HG03442 (cell line): ENCODE data around the gene CACNA2D2.

Experiments
- ATAC-seq: cut with Tn5 transposase; IDR thresholded peaks from one replicate; pipeline ENCODE4 v1.9.1; 2021; ENCODE audit warnings: mild to moderate bottlenecking, moderate library complexity; ENCODE audit not compliant: unreplicated experiment

Gene CACNA2D2

DNA sequence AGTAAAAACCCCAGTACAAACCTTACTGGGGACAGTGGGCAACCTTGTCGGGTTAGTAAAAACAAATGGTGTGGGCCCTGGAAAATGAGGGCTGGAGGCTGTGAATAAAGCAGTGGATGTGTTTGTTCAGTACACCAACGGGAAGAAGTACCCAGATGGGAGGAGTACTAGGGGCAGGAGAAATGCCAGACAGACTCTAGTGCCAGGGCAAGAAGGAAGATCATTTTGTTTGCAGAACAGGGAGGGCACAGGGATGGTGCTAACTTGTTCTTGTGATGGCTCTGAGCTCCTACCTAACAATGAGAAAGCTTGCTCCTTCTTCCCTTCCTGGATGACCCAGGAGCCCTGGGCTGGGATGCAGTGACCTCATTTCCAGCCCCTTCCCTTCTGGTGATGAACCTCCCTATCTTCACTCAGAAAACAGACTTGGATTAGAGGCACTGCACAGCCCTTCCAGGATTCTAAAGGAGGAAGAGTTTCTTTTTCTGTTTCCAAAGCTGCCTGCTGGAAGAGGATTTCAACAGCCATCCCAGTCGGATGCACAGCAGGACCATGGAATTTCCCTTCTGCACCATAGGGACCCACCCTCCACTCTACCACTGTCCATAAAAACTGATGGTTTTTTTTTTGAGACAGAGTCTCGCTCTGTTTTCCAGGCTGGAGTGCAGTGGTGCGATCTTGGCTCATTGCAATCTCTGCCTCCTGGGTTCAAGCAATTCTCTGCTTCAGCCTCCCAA, 168.9 kb downstream of the CACNA2D2 start:
- no peak for ATAC-seq

DNA sequence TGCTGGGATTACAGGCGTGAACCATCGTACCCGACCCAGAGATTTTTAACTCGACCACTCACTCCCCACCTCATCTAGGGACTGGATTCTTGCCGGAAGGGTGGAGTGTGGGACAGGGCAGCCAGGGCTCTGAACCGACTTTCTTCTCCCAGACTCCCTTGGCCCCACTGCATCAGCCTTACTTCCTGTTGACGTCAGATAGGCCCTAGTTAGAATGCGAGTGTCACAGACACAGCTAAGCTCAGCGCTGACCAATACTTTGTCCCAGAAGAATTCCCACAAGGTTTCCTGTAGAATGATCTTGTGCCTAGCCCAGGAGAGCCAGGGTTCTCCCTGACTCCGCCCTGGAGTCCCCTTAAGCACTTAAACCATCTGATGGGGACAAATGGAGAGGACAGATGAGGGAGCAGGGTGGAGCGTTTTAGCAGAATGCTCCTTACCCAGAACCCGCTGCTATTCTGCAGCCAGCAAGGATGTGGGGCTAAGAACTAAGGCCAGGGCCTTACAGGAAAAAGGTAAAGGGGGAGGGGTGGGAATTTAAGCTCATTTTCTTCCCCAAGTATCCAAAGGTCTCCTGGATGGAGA, 169.6 kb downstream of the CACNA2D2 start:
- ATAC-seq, result no peak

DNA sequence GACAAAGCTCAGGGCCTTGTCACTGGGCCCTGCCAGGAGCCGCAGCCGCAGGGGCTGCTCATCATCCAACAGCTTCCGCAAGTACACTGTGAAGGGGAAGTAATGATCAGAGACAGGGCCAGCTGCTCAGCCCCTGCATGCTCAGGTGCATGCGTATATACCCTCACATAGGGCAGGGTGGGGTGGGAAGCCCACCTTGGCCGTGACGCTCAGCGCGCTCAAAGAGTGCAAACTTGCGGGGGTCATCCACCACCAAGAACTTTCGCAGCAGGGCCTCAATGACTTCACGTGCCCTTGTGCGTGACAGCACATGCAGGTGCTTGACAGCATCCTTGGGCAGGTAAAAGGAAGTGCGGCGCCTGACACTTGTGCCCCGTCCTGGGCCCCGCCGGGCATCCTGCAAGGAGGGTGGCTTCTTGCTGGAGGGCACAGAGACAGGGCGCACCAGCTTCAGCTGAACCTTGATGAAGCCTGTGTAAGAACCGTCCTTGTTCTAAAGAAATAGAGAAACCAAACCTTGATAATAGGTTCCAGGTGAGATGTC, 172.0 kb downstream of the CACNA2D2 start:
- ATAC-seq, result no peak

DNA sequence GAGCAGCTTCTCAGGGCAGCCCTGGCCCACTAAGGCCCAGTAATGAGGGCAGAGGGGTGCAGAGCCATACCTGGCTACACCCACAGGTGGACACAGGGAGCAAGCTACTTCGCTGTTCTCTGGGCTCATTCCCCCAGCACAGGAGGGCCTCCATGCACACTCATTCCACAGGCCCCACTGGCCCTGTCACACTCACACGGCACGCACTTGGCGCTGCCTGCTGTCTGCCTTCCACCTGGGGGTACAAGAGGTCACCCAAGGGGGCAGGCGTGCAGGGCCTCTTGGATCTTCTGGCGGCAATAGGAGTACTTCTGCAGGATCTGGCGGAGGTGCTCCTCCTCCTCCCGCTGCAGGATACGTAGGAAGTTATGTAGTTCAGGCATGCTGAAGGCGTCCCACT, 173.1 kb downstream of the CACNA2D2 start:
- ATAC-seq, result no peak

DNA sequence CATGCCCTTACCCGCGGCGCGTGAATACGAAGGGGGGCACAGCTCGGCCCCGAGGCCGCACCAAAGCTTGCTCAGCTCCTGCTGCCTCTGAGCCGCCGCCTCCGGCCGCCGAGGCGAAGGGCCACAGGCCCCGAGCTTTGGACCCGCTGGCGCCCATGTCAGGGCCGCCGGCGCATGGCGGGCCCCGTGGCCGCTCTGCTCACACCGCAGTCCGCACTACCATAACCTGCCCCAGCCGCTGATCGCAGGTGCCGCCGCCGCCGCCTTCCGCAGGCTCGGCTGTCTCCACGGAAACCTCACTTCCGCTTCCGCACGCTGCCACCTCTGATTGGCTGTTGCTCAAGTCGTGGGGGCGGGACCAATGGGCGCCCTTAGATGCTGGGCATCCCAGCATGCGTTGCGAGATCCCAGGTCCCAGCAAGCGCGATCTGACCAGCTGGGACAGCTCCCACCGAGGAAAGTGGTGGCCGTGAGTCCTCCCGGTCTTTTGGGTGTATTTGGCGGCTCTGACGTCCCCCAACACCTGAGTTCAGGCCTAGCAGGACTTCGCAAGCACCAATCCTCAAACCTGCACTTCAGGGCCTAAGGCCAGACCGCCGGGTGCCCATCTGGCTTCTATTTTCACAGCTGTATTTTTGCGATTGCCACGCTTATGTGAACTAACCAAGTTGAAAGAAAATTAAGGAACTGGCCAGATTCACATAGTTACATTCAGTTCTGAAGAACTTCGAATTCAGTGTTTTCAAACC, 175.3 kb downstream of the CACNA2D2 start, which contains the start of gene TUSC2:
Gene TUSC2 (minus strand): TSS at position 281 of the 749 bp plus-strand sequence. CDS start 124 bp downstream, at position 157.
- ATAC-seq, result peak; percentile 87

DNA sequence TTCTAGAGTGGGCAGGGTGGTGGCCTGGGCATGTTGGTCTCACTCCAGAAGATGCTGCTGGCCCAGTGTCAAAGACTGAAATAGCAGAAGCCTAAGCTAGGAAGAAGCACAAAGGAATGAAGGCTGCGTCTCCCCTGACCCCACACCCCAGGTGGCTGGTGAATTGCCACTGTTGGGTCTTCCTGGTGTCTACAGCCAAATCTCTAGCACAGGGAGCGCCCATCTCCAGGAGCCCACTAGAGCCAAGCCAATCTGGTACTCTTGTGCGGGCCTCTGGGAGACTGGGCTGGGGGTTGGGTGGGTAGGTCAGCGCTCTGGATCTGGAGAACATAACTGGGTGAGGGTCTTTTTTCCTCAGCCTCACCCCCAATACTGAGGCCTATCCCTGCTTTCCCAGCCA, 176.3 kb downstream of the CACNA2D2 start:
- no peak for ATAC-seq

DNA sequence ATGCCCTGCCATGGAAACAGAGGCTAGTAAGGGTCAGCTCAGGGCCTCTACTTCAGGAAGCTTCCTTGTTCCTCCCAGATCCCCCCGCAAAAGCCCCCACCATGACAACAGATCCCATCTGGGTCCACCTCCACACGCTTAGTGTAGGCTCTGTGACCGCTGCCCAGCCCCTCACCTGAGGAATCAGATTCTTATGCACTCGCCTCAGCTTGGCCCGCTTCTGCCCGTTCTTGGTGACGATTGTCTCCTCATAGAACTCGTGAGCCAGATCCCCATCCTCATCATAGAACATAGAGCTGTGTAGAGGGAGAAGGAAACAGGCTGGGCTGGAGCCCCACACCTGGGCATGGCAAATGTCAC, 177.3 kb downstream of the CACNA2D2 start:
- no peak for ATAC-seq

DNA sequence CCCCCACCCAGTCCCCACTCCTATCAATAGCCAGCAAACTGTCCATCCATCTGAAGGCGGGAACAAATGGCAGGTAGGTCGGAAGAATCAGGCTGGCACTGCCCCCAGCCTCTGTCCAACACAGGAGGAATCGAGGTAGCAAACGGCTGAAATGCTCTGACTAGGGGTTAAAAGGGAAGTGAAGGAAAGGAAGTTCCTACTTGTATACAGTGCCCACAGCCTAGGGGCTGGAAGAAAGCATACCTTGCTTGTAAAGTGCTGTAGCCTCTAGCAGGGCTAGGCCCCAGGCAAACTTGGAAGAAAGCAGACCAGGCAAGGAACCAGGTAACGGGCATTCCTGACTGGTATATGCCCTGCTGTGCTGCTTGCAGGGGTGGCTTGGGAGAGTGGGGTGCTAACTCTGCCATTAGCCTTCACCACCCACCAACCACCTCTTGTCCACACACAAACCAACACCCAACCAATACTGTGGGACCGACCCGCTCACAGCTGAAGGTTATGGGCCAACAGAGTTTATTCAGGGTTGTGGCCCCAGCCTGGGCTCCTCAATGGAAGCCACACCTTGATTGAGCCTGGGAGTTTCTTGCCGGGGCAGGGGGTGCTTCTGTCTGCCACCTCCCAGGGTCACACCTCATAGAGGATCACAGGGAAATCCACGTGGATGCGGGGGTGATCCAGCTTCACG, 177.8 kb downstream of the CACNA2D2 start:
- ATAC-seq, result no peak

DNA sequence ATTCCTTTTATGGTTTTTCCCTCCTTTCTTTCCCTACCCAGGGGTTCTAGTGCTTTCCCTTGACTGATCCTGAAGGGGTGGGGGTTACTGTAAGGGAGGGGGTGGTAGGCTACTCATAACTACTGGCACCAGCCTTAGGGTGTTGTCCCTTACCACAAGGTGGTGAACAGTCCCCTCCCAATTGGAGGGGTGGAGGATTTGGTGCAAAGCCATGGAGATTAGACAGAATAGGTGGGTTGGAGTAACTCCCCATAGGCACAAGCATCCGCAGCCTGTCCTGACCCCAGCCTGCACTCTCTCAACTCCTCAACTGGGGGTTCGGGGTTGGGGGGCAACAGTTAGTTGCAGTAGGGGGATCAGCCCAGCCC, 178.3 kb downstream of the CACNA2D2 start:
- no peak for ATAC-seq

DNA sequence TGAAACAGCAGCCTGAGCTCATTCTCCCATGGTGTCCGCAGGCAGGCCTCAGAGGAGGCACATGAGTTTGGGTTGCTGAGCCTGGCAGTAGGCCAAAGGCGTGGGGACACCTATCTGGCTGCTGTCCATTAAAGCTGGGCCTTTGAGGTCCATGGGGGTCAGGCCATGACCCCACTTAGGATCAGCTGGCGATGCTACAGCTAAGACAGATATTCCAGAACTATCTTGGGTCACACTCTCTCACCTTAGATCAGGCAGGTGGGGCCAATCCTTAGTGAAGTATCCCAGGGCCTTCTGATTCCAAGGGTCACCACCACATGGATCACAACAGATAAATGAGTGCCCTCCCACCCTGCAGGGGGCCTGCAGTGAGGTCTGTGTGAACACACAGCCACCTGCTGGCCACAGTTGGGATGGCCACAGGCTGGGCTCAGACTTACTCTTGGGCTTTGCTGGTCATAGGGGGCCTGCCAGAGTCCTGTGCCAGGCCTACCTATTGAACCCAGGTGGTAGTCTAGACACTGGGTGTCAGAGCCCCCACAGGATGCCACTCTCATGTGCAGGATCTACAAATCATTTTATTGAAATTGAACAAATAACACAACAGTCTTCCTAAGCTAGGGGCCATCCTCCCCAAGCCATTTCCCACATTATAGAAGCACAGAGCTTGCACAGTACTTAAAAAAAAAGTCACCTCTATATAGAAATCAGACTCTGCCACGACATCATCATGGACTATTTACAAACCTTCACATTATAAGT, 178.9 kb downstream of the CACNA2D2 start:
- no peak for ATAC-seq

DNA sequence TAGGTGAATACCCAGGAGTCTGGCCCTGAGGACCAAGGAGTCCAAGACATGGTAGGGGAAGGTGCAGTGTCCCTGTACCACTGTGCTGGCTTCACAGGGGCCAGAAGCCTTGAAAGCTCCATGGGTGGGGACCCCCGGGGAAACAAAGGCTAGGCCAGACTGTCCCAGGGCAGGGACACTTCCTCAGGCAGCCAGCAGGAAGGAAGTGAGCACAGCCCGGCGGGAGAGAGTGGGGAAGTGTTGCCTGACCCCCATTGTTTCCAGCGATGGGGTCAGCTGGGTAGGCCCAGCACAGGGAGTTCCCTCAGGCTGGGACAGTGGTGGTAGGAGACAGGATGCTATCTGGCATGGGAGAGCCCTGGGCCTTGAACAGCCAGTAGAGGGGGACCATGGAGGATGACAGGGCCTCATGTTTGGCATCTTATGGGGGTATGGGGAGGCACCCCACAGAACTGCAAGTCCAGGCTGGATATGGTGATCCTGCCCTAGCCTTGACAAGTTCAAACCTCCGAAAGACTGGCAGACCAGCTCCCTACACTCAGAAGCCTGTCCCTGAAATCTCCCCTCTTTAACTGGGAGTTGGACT, 179.7 kb downstream of the CACNA2D2 start:
- no peak for ATAC-seq

DNA sequence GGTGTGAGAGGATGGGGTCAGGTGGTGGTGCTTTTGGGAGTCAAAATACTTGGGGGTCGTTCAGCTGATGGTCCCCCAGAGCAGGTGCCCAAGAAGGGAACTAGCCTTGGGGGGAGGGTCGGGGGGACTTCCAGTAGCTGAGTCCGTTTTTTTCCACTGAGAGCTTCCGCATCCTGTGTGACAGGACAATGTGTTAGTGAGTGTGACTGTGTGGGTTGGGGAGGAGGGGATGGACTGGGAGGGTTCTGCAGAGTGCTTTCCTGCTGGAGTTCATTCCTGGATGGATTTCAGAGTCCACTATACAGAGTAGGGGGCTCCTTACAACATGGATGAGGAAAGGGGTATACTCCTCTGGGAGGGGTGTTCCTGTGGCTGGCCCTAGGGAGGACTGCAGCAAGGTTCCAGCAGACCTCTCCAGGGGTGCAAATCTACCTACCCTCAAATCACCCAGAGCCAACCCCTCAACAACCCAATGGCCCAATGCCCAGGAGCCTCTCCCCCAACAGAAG, 180.3 kb downstream of the CACNA2D2 start:
- ATAC-seq, result no peak

DNA sequence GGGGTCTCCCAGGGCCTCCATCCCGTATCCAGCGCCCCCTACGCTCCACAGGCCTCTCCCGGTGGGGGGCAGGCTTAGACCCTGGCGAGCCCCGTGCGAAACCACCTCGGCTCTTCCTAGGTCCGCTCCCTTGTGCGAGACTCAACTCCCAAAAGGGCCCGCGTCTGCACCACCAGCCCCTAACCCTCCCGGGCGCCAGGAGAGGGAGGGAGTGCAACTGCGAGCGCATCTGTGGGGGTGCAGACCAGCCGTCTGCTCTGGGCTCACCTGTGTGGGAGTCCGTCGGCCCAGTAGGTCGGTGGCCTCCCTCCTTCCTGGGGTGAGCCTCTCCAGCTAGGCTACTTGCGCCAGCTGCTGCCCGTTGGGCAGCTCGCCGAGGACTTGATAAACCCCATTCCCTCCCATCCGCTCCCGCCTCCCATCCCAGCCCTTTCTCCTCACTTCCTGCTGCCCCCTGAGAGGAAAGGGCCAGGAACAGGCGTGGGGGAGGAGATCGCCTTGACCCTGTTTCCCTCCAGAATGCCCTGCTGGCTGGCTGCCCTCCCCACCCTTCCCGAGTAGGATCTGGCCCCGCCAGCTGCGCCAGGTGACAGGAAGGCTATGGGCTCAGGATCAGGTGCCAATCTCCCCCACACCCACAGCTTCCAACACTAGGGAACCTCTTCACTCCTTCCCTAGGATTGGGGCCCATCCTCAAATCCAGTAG, 180.9 kb downstream of the CACNA2D2 start, which contains the start of gene HYAL2:
Gene HYAL2 (minus strand): TSS at position 360 of the 706 bp plus-strand sequence. CDS start 2,256 bp downstream, outside the sequence.
- no peak for ATAC-seq

DNA sequence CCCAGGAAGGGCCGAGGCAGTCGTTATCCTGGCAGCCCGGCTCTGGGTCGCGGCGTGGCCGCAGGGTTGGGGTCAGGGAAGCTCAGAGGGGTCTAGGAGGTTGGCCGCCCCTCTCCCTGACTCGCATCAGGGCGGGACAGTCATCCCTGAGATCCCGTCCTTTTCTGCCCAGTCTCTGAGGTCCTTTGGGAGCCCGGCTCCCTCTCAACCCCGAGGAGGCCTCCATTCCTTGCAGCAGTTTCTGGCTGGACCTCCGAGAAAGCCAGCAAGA, 181.4 kb downstream of the CACNA2D2 start:
- no peak for ATAC-seq

DNA sequence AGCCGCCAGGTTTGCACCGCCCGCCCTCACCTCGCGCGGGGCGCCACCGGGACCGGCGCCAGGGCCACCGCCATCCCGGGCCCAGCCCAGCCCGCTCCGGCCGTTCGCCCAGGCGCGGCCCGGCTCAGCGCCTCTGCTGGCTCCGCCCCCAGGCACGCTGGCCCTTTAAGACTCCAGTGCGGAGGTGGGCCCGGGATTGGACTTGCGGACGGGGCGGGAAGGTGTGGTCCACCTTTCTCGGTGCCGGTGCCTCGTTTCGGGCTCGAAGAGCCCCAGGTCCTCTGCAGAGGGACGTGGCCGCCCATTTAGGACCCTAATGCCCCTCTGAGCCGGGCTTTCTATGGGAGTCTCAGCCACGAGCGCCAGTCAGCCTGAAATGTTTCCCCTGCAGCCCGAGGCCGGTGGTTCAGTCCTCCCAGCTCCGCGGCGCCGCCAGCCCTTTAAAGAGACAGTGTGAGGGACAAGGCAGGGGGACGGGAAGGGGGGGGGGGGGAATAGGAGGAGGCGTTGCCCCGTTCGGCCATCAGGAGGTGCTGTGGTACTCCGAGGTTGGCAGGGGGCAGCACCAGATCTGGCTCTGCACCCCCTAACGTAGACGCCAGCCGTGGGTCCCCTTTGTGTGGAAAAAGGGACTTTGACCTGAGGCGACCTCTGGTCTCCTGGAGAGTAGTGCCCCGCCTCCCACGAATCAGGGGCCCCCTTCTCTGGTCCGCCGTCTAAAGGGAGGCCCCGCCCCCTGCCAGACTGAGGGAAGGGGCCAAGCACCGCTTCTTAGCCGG, 181.9 kb downstream of the CACNA2D2 start:
- peak; percentile 75 for ATAC-seq

DNA sequence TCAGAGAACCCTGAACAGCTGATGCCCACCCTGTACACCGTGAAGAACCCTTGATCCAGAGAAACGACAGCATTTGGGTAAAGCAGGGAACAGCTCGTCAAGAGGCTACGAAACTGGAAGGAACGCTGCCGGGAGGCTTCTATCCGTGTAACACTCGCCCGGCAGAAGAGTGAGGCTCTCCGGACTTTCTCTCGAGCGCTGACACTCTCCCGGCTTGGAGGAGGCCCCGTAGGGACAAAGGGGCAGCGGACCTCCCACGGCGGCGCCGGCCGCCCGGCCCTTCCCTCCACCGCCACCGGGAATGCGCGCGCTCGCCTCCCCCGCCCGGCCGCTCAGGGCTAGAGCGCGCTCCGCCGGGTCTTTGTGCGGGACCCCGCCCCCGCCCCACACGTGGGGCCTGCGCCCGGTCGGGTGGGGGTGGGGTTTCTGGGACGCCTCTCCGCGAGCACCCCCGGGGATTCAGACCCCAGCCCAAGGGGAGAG, 182.5 kb downstream of the CACNA2D2 start:
- ATAC-seq, result peak; percentile 44

DNA sequence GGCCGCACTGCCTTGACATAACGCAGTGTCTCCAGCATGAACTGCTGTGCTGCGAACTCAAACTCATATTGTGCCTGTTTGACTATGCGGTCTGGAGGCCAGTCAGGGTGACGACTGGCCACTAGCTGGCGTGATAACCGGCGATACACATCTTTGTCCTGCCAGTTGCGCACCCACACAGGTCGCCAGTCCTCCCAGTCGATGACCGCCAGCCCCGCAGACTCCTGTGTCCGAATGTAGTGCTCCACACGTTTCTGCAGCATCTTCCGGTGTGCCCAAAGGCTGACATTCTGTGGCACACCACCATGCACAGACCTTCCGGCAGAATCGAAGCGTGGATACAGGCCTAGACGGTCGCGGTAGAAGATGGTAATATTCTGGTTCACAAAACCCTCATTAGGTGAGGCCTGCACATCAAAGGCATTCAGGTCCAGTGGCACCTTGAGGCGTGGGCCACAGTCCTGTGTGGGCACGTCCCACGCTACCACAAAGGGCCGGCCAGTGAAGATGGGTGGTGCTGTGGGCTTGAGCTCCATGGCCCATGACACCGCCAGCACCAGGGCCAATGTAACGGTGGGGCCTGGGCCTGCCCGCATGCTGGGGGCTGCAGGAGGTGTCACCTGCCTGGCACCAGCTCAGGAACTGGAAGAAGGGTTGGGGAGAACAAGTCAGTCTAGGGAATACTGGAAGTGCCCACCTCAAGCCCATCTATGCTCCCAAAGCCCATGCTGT, 183.4 kb downstream of the CACNA2D2 start:
- no peak for ATAC-seq
